GM20431 (cell line): Measurements from ENCODE around the gene SEC31B.

Experiments used
- in situ Hi-C: fragments of 300-500 bp; cut with MseI, MboI; formaldehyde crosslinking; loops from one replicate; pipeline ENCODE4 v1.15.0; 2020; ENCODE audit warnings: low sequenced_read_pairs; ENCODE audit not compliant: unreplicated experiment

The SEC31B gene

GRCh38 chr10:100468322-100468721 lies 51.3 kb downstream of the SEC31B start:
- in situ Hi-C loops = no loop called here

- in situ Hi-C loops = no loop called here
Measured at GRCh38 chr10:100462709-100463108, 57.0 kb downstream of the SEC31B start, which contains the start of gene WNT8B. TSS of gene WNT8B (plus strand) at chr10:100463009. CDS start at chr10:100463169, 160 bp downstream.

GRCh38 chr10:100448951-100449350 lies 70.7 kb downstream of the SEC31B start:
- in situ Hi-C loops = no loop called here

- in situ Hi-C loops = no loop called here
Measured at GRCh38 chr10:100447663-100448062, 72.0 kb downstream of the SEC31B start.

GRCh38 chr10:100446130-100446761 lies 73.4 kb downstream of the SEC31B start:
- in situ Hi-C loops = no loop called here

- in situ Hi-C loops = no loop called here
Measured at GRCh38 chr10:100442548-100442947, 77.1 kb downstream of the SEC31B start.

GRCh38 chr10:100438674-100439315 lies 80.9 kb downstream of the SEC31B start:
- in situ Hi-C loops = loop anchor here (10.0 kb wide), 1 partner anchor 66 kb away; no protein-coding TSS in a partner anchor
